Neural crest cell (in vitro differentiated cells): ENCODE measurements around the gene SFXN1. TPM values are rescaled to one million over a fixed set of nuclear protein-coding genes. Genes with fewer than 3 reads are reported as not detected.

Experiments
- DNase-seq: peaks from one replicate; pipeline ENCODE4 v3.0.0; 2021; ENCODE audit warnings: low read depth, mixed read lengths, low spot score
- H3K27ac Mint-ChIP-seq: one replicate; pipeline ENCODE4 v1.8.0; 2021; ENCODE audit warnings: mild to moderate bottlenecking, mixed read lengths; ENCODE audit not compliant: unreplicated experiment
- H3K27me3 Mint-ChIP-seq: 2 replicates; pipeline ENCODE4 v1.8.0; 2021; ENCODE audit warnings: low read depth, mild to moderate bottlenecking, mixed read lengths
- H3K36me3 Mint-ChIP-seq: 2 replicates; pipeline ENCODE4 v1.8.0; 2021; ENCODE audit warnings: low read depth, mild to moderate bottlenecking, mixed read lengths
- H3K4me1 Mint-ChIP-seq: 2 replicates; pipeline ENCODE4 v1.8.0; 2021; ENCODE audit warnings: mixed read lengths
- H3K4me3 Mint-ChIP-seq: one replicate; pipeline ENCODE4 v1.8.0; 2021; ENCODE audit warnings: mild to moderate bottlenecking, mixed read lengths
- H3K9me3 Mint-ChIP-seq: 2 replicates; pipeline ENCODE4 v1.8.0; 2021; ENCODE audit warnings: mixed read lengths
- total RNA-seq: library from RNA; stranded (reverse); gene quantifications from 2 replicates; pipeline ENCODE4 v1.2.1, GENCODE V29; 2021
- TF ChIP-seq, protein P1 (sequence below): fragments of 200-600 bp; sonication (generic); conservative IDR thresholded peaks from 2 replicates; pipeline ENCODE4 v1.5.0; 2021; ENCODE audit warnings: antibody characterized with exemption, mild to moderate bottlenecking

SFXN1 gene
- total RNA-seq, 1 donor from 2014 or later = 103 TPM

DNA sequence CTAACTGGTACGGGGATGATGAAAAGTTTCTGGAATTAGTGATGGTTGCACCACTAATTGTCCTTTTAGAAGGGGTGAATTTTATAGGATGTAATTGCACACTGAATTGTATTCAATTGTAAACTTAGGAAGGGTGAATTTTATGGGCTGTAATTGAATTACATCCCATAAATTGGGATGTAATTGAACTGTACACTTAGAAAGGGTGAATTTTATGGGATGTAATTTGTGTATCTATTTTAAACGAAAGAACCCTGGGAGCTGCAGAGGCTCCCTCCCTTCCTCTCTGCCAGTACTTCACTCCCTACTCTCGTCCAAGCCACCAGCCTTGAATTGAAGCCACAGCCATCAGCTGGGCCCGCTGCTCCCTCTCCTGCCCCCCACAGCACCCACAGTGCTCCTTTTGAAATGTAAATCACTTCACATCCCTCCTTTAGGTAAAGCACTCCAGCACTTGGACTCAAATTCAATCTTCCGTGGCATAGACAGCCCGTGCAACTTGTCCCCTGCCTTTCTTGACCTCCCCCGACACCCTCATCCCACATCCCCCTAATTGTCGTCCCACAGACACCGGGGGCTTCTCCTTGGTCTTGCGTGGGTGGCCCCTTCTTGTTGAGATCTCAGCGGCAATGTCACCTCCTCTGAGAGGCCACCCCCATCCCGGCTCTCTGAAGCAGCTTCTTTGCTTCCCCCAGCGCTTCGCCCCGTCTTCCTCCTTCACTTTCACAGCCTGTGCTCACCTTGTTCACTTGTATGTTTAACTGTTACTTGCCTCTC is 95.3 kb downstream of the SFXN1 start:
- H3K4me3 Mint-ChIP-seq = no peak overlapping the region
- no peak for DNase-seq
- TF ChIP-seq, protein P1, sequence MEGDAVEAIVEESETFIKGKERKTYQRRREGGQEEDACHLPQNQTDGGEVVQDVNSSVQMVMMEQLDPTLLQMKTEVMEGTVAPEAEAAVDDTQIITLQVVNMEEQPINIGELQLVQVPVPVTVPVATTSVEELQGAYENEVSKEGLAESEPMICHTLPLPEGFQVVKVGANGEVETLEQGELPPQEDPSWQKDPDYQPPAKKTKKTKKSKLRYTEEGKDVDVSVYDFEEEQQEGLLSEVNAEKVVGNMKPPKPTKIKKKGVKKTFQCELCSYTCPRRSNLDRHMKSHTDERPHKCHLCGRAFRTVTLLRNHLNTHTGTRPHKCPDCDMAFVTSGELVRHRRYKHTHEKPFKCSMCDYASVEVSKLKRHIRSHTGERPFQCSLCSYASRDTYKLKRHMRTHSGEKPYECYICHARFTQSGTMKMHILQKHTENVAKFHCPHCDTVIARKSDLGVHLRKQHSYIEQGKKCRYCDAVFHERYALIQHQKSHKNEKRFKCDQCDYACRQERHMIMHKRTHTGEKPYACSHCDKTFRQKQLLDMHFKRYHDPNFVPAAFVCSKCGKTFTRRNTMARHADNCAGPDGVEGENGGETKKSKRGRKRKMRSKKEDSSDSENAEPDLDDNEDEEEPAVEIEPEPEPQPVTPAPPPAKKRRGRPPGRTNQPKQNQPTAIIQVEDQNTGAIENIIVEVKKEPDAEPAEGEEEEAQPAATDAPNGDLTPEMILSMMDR = no peak
- H3K9me3 Mint-ChIP-seq = peaks cover 6% of the 10 kb centered on the region
- H3K4me1 Mint-ChIP-seq = peaks cover 11% of the 10 kb centered on the region
- H3K27me3 Mint-ChIP-seq = peaks cover 26% of the 10 kb centered on the region
- H3K27ac Mint-ChIP-seq = peak overlapping the region; percentile 59
- H3K36me3 Mint-ChIP-seq = no peaks in the 10 kb centered on the region

DNA sequence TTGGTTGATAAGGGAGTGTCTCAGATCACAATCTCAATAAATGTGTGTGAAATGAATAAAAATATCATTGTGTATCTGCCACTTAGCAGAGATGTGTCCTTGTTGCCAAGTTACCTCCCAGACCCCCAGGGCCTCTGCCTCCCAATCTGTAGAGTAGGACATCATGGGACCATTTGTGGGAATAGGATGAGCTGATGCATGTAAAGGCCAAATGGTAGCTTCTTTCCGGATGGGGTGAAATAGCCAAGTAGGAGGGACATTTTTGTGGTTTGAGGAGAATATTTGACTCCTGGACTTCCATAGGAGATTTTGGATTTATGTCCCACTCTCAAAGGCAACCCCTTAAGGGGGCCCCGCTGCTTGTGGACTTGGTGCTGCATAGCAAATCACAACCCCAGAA is 96.9 kb downstream of the SFXN1 start:
- Mint-ChIP-seq H3K9me3 (peaks cover 6% of the 10 kb centered on the region), H3K27ac (no peak overlapping the region), H3K27me3 (peaks cover 26% of the 10 kb centered on the region), H3K4me3 (no peak overlapping the region), H3K36me3 (no peaks in the 10 kb centered on the region), H3K4me1 (peaks cover 11% of the 10 kb centered on the region)
- TF ChIP-seq, protein P1 = no peak
- no peak for DNase-seq

DNA sequence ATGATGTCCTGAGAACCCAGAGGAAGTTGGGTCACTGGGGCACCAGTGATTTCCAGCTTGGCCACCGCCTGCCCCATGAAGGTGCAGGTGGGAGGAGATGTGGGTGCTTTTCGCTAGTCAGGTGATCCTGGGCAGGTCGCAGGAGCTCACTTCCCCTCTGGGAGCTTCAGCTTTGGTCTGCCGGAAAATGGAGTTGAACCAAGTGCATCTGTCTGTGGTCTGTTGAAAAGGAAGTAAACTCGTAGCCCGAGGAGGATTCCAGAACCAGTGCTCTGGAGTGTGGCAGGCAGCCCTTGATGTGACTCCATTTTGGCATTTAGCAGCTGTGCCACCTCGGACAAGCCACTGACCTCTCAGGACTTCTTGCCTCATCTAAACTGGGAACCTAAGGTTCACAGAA is 97.7 kb downstream of the SFXN1 start:
- peaks cover 26% of the 10 kb centered on the region for H3K27me3 Mint-ChIP-seq
- no peaks in the 10 kb centered on the region for H3K36me3 Mint-ChIP-seq

DNA sequence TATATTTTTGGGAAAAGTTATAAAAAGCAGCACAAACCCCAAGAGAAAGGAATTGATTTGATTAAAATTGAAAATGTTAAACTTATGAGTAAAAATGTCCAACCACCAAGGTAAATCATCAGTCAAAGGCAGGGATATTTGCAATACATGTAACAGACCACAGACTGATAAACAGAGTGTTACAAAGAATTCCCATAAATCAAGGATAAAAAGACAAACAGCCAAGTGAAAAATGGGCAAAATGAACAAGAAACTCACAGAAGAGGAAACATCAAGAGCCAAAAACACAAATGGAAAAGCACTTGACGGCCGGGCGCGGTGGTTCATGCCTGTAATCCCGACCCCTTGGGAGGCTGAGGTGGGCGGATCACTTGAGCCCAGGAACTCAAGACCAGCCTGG is 98.2 kb downstream of the SFXN1 start:
- Mint-ChIP-seq H3K4me1 (peaks cover 11% of the 10 kb centered on the region), H3K9me3 (peaks cover 6% of the 10 kb centered on the region), H3K36me3 (no peaks in the 10 kb centered on the region), H3K27ac (no peak overlapping the region), H3K4me3 (no peak overlapping the region), H3K27me3 (peaks cover 26% of the 10 kb centered on the region)
- TF ChIP-seq, protein P1 = no peak
- DNase-seq = no peak

More for the DNA sequence above, 97.7 kb downstream of the SFXN1 start:
- H3K27ac Mint-ChIP-seq = no peak overlapping the region
- peaks cover 11% of the 10 kb centered on the region for H3K4me1 Mint-ChIP-seq
- TF ChIP-seq, protein P1 = no peak
- peaks cover 6% of the 10 kb centered on the region for H3K9me3 Mint-ChIP-seq
- DNase-seq = no peak
- H3K4me3 Mint-ChIP-seq = no peak overlapping the region

Other genes with a start within 250 kb of the SFXN1 start
- gene DRD1, start 34.4 kb upstream of the SFXN1 start, total RNA-seq = not detected in 2 replicates
- gene HRH2, start 179.5 kb downstream of the SFXN1 start, total RNA-seq = 1.5 and 1.7 TPM in 2 replicates